GM13976 (cell line): ENCODE measurements around the gene HPGD.

Experiments
- DNase-seq: peaks from one replicate; pipeline ENCODE4 v3.0.0; 2012; ENCODE audit warnings: low spot score
- in situ Hi-C: fragments of 300-500 bp; cut with MboI; formaldehyde crosslinking; loops from one replicate; pipeline ENCODE4 v1.12.0; 2022; ENCODE audit warnings: low sequenced_read_pairs, mixed read lengths, inconsistent platforms; ENCODE audit not compliant: unreplicated experiment
- TF ChIP-seq, protein P1 (sequence below): IDR thresholded peaks from 2 replicates; pipeline ENCODE4 v1.5.1; 2012; ENCODE audit warnings: borderline replicate concordance, mild to moderate bottlenecking; ENCODE audit not compliant: insufficient read depth; ENCODE audit errors: extremely low read depth, missing control alignments, control extremely low read depth

HPGD gene

DNA sequence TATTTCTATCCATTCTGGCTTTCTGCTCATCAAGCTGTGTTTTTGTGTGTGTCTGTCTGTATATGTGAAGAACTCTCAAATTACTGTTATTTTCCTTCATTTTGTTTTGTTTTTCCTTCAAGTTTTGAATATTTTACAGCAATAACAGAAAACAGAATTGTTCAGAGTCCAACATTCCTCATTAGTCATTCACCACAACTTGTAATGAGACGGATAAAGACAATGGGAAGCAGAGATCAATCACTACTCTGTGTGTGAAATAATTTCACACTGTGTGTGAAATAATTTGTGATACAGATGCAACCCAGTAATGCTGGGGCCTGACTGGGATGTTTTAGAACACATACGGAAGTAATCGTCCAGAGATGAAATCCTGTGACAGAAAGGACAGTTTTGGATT, 55.2 kb downstream of the HPGD start:
- TF ChIP-seq, protein P1, sequence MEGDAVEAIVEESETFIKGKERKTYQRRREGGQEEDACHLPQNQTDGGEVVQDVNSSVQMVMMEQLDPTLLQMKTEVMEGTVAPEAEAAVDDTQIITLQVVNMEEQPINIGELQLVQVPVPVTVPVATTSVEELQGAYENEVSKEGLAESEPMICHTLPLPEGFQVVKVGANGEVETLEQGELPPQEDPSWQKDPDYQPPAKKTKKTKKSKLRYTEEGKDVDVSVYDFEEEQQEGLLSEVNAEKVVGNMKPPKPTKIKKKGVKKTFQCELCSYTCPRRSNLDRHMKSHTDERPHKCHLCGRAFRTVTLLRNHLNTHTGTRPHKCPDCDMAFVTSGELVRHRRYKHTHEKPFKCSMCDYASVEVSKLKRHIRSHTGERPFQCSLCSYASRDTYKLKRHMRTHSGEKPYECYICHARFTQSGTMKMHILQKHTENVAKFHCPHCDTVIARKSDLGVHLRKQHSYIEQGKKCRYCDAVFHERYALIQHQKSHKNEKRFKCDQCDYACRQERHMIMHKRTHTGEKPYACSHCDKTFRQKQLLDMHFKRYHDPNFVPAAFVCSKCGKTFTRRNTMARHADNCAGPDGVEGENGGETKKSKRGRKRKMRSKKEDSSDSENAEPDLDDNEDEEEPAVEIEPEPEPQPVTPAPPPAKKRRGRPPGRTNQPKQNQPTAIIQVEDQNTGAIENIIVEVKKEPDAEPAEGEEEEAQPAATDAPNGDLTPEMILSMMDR = no peak
- no peak for DNase-seq
- in situ Hi-C loops = no loop called here

GRCh38 chr4:174464949-174465348, 57.3 kb downstream of the HPGD start:
- in situ Hi-C loops = no loop called here

GRCh38 chr4:174461466-174462106, 60.7 kb downstream of the HPGD start:
- TF ChIP-seq, protein P1 = no peak
- DNase-seq = no peak
- in situ Hi-C loops = no loop called here

More at GRCh38 chr4:174464949-174465348, 57.3 kb downstream of the HPGD start:
- TF ChIP-seq, protein P1 = no peak
- DNase-seq = no peak

- in situ Hi-C loops = no loop called here
- TF ChIP-seq, protein P1 = no peak
Observed at GRCh38 chr4:174460684-174461083, 61.6 kb downstream of the HPGD start.

DNA sequence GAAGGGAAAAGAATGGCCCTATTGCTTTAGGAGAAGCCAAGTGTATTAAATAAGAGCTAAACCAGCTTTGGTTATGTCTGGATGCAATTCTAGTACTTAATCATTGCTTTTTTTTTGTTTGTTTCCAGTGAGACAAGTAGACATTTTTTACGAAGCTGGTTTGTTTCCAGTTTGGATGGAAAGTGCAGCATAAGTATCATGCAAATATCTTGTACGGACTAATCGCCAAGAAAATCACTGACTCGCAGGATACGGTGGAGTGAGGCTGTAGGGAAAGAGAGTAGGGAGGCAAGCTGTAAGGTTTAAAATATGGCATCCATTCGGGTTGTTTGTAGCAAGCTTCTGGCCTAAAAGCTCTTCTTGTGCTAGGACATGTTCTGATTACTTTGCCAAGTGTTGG, 64.8 kb downstream of the HPGD start:
- DNase-seq = no peak
- TF ChIP-seq, protein P1 = no peak
- in situ Hi-C loops = no loop called here

More at GRCh38 chr4:174460684-174461083, 61.6 kb downstream of the HPGD start:
- no peak for DNase-seq

GRCh38 chr4:174454815-174455473, 67.3 kb downstream of the HPGD start:
- TF ChIP-seq, protein P1 = no peak
- in situ Hi-C loops = no loop called here
- no peak for DNase-seq
